IPS-18a (cell line): ENCODE data around the gene PPP2R3A.

Experiments
- H3K27ac ChIP-seq: one replicate; pipeline ENCODE4 v1.5.1; 2013; ENCODE audit warnings: low read length
- H3K27me3 ChIP-seq: one replicate; pipeline ENCODE4 v1.6.1; 2013; ENCODE audit warnings: mild to moderate bottlenecking, low read length; ENCODE audit not compliant: control insufficient read depth, insufficient read depth
- H3K36me3 ChIP-seq: one replicate; pipeline ENCODE4 v1.6.1; 2013; ENCODE audit warnings: low read depth, low read length; ENCODE audit not compliant: control insufficient read depth
- H3K4me1 ChIP-seq: one replicate; pipeline ENCODE4 v1.6.1; 2013; ENCODE audit warnings: low read depth, low read length; ENCODE audit not compliant: control insufficient read depth
- H3K4me3 ChIP-seq: one replicate; pipeline ENCODE4 v1.5.1; 2013; ENCODE audit warnings: low read length
- H3K9ac ChIP-seq: one replicate; pipeline ENCODE4 v1.6.1; 2013; ENCODE audit warnings: mild to moderate bottlenecking, low read length, moderate library complexity
- H3K9me3 ChIP-seq: one replicate; pipeline ENCODE4 v1.6.1; 2013; ENCODE audit warnings: low read depth, low read length; ENCODE audit not compliant: control insufficient read depth

PPP2R3A gene, protein sequence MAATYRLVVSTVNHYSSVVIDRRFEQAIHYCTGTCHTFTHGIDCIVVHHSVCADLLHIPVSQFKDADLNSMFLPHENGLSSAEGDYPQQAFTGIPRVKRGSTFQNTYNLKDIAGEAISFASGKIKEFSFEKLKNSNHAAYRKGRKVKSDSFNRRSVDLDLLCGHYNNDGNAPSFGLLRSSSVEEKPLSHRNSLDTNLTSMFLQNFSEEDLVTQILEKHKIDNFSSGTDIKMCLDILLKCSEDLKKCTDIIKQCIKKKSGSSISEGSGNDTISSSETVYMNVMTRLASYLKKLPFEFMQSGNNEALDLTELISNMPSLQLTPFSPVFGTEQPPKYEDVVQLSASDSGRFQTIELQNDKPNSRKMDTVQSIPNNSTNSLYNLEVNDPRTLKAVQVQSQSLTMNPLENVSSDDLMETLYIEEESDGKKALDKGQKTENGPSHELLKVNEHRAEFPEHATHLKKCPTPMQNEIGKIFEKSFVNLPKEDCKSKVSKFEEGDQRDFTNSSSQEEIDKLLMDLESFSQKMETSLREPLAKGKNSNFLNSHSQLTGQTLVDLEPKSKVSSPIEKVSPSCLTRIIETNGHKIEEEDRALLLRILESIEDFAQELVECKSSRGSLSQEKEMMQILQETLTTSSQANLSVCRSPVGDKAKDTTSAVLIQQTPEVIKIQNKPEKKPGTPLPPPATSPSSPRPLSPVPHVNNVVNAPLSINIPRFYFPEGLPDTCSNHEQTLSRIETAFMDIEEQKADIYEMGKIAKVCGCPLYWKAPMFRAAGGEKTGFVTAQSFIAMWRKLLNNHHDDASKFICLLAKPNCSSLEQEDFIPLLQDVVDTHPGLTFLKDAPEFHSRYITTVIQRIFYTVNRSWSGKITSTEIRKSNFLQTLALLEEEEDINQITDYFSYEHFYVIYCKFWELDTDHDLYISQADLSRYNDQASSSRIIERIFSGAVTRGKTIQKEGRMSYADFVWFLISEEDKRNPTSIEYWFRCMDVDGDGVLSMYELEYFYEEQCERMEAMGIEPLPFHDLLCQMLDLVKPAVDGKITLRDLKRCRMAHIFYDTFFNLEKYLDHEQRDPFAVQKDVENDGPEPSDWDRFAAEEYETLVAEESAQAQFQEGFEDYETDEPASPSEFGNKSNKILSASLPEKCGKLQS (N-terminal part only)

DNA sequence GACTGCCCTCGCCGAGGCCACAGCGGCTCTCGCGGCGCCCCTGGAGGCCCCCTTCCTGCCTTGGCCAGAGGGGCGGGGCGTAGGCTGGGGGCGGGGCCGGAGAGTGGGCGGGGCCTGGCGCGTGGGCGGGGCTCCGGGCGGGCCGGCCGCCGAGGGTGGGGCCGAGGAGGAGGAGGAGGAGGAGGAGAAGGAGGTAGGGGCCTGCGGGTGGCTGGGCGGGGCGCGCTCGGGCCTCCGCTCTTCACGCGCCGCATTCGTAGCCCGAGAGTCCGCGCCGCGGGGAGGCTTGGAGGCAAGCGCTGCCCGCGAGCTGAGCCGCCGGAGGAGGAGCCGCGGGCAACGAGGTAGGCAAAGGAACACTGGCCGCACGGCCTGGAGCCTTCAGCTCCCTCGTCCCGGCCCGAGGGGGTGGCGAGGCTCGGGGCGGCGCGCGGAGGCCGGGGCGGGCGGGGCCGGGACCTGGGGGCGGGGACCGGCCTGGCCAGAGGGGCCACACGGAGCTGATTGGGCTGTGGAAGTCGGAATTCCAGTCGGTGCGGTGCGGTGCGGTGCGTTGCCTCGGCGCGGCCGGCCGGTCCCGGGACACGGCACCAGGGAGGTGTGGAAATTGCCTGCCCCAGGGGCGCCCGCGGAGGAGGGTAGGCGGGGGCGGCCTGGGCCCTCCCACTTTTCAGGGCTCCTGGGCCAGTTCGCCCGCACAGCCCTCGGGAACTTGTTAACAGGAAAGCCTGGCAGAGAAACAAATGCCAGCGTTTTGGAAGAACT is at the start of gene PPP2R3A:
TSS of gene PPP2R3A (plus strand) at position 223 of the 765 bp plus-strand sequence. CDS start 35,771 bp downstream, outside the sequence.
- H3K4me1 ChIP-seq: peaks cover 26% of the 10 kb centered on the region
- peak within 1 kb of the TSS; percentile 71 for H3K9ac ChIP-seq
- H3K9me3 ChIP-seq: no peaks in the 10 kb centered on the region
- peak within 1 kb of the TSS; percentile 69 for H3K4me3 ChIP-seq
- no peaks in the 10 kb centered on the region for H3K27me3 ChIP-seq
- H3K27ac ChIP-seq: peak within 1 kb of the TSS; percentile 27
- no peaks in the 10 kb centered on the region for H3K36me3 ChIP-seq

DNA sequence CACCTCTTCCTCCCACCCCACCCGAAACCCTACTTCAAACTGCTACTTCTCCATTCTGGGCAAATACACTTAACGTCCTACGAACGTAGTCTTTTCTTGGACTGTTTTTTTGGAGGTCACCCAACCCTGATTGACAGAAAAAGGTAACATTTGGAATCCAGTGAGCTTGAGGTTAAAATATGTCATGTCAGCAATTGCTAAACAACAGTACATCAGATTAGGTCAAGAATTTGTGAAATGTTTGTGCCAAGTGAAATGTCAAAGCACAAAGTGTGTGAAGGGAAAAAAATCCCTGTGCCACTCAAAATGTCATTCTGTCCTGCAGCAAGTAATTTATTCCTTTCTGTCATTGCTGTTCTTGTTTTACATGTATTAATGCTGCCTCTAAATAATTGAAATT is 49.2 kb upstream of the PPP2R3A start:
- H3K4me1 ChIP-seq: no peaks in the 10 kb centered on the region
- no peaks in the 10 kb centered on the region for H3K27me3 ChIP-seq
- H3K27ac ChIP-seq: no peak overlapping the region
- H3K9me3 ChIP-seq: no peaks in the 10 kb centered on the region
- no peak overlapping the region for H3K9ac ChIP-seq
- no peak overlapping the region for H3K4me3 ChIP-seq
- no peaks in the 10 kb centered on the region for H3K36me3 ChIP-seq

- no peaks in the 10 kb centered on the region for H3K9me3 ChIP-seq
- H3K27me3 ChIP-seq: no peaks in the 10 kb centered on the region
Measured at GRCh38 chr3:135917076-135917475, 48.5 kb upstream of the PPP2R3A start.

GRCh38 chr3:135917927-135918597 is 47.5 kb upstream of the PPP2R3A start:
- Histone ChIP-seq H3K9me3 (no peaks in the 10 kb centered on the region), H3K4me3 (no peak overlapping the region), H3K4me1 (no peaks in the 10 kb centered on the region), H3K27ac (no peak overlapping the region), H3K36me3 (no peaks in the 10 kb centered on the region), H3K27me3 (no peaks in the 10 kb centered on the region), H3K9ac (no peak overlapping the region)

More at GRCh38 chr3:135917076-135917475, 48.5 kb upstream of the PPP2R3A start:
- Histone ChIP-seq H3K36me3 (no peaks in the 10 kb centered on the region), H3K27ac (no peak overlapping the region), H3K9ac (no peak overlapping the region), H3K4me3 (no peak overlapping the region), H3K4me1 (no peaks in the 10 kb centered on the region)

GRCh38 chr3:135918600-135918999 is 46.9 kb upstream of the PPP2R3A start:
- Histone ChIP-seq H3K36me3 (no peaks in the 10 kb centered on the region), H3K27me3 (no peaks in the 10 kb centered on the region), H3K9ac (no peak overlapping the region), H3K9me3 (no peaks in the 10 kb centered on the region), H3K4me1 (no peaks in the 10 kb centered on the region), H3K4me3 (no peak overlapping the region), H3K27ac (no peak overlapping the region)

DNA sequence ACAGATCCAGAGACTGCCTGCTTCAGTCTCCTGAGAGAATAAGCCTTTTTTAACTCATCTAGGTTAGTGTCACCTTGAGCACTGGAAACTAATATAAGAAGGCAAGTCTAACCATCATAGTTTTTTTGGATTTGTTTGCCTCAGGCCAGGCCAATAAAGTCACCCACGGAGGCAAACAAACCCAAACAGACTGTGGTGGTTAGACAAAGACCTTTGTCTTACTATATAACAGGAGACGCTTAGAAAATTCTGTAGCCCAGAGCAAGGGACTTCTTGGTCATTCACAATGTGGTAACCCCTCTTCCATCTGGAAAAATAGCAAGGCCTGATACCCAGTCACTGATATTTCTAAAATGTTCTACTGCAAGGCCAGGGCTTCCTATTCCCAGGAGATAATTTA is 45.3 kb upstream of the PPP2R3A start:
- no peaks in the 10 kb centered on the region for H3K36me3 ChIP-seq
- H3K9me3 ChIP-seq: no peaks in the 10 kb centered on the region
- H3K9ac ChIP-seq: no peak overlapping the region
- no peaks in the 10 kb centered on the region for H3K27me3 ChIP-seq
- H3K4me3 ChIP-seq: no peak overlapping the region
- H3K27ac ChIP-seq: no peak overlapping the region
- H3K4me1 ChIP-seq: no peaks in the 10 kb centered on the region

- Histone ChIP-seq H3K27me3 (no peaks in the 10 kb centered on the region), H3K9me3 (no peaks in the 10 kb centered on the region), H3K36me3 (no peaks in the 10 kb centered on the region), H3K4me1 (no peaks in the 10 kb centered on the region), H3K9ac (no peak overlapping the region), H3K27ac (no peak overlapping the region), H3K4me3 (no peak overlapping the region)
Measured at GRCh38 chr3:135922903-135923250, 42.7 kb upstream of the PPP2R3A start.

- H3K36me3 ChIP-seq: no peaks in the 10 kb centered on the region
- H3K27me3 ChIP-seq: no peaks in the 10 kb centered on the region
- H3K4me1 ChIP-seq: no peaks in the 10 kb centered on the region
- no peak overlapping the region for H3K4me3 ChIP-seq
- H3K27ac ChIP-seq: no peak overlapping the region
- no peaks in the 10 kb centered on the region for H3K9me3 ChIP-seq
- H3K9ac ChIP-seq: no peak overlapping the region
Measured at GRCh38 chr3:135924506-135924905, 41.0 kb upstream of the PPP2R3A start.

DNA sequence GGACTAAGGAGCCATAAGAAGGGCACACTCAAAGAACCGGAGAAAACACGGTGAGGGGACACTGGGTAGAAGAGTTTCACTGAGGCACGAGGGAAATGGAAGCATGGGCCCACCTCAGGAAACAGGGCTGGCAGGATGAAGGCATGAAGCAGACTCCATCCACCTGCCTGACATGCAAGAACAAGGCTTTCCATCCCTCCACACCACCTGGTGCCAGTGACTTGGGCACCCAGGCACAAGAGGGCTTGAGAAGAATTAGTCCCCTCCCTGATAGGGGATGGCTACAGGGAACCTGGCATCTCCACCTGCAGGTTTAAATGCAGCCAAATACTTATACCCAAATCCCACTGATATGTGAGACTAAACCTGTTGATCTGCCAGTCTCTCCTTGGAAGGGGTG is 38.9 kb upstream of the PPP2R3A start:
- no peak overlapping the region for H3K27ac ChIP-seq
- H3K36me3 ChIP-seq: no peaks in the 10 kb centered on the region
- no peaks in the 10 kb centered on the region for H3K27me3 ChIP-seq
- H3K9me3 ChIP-seq: no peaks in the 10 kb centered on the region
- no peak overlapping the region for H3K4me3 ChIP-seq
- H3K4me1 ChIP-seq: no peaks in the 10 kb centered on the region
- no peak overlapping the region for H3K9ac ChIP-seq

DNA sequence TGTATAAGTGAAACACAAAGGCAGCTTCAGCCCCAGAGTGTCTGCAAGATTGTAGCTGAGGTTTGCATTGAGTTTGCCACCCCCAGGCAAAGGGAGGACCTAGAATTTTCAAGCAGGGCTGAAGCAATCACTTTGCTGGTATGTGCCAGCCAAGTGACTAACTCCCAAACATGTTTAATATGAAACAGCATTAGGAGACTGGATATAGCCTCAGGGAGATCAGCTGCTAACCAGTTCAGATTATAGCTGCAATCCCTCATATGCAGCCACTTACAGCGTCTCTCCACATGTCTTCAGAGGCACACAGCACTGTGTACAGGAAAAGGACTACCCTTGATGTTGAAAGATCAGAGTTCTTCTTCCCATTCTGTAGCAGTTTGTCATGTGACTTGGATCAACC is 38.4 kb upstream of the PPP2R3A start:
- Histone ChIP-seq H3K9ac (no peak overlapping the region), H3K4me3 (no peak overlapping the region), H3K9me3 (no peaks in the 10 kb centered on the region), H3K36me3 (no peaks in the 10 kb centered on the region), H3K27ac (no peak overlapping the region), H3K27me3 (no peaks in the 10 kb centered on the region), H3K4me1 (no peaks in the 10 kb centered on the region)
